GM13977 (cell line): ENCODE data around the gene RND1.
"Not testable (repeated sequence)": the region's sequence is repeated elsewhere in the genome, so short reads cannot be mapped to it uniquely, and the experiment has no call there.

Experiments
- DNase-seq: peaks from one replicate; pipeline ENCODE4 v3.0.0; 2012; ENCODE audit warnings: low spot score
- CTCF ChIP-seq: IDR thresholded peaks from 2 replicates; pipeline ENCODE4 v1.5.1; 2012; ENCODE audit warnings: mild to moderate bottlenecking, control low read depth; ENCODE audit not compliant: insufficient read depth; ENCODE audit errors: extremely low read depth, missing control alignments
- in situ Hi-C: fragments of 300-500 bp; cut with MboI; formaldehyde crosslinking; loops from one replicate; pipeline ENCODE4 v1.12.0; 2022; ENCODE audit warnings: low sequenced_read_pairs, low pct_unique_long_range_greater_than_20kb, mixed read lengths, inconsistent platforms; ENCODE audit not compliant: unreplicated experiment

RND1 gene

GRCh38 chr12:48865281-48866051 lies at the start of gene RND1:
Gene RND1, minus strand, starts transcription at chr12:48865870. Its CDS starts 103 bp downstream, at chr12:48865767.
- DNase-seq = peak; percentile 92
- in situ Hi-C loops = no loop called here
- TF ChIP-seq CTCF = no peak

- TF ChIP-seq CTCF = no peak
- in situ Hi-C loops = no loop called here
- no peak for DNase-seq
These were observed 44.5 kb upstream of the RND1 start for GRCh38 chr12:48910196-48910595.

GRCh38 chr12:48909698-48910097 lies 44.0 kb upstream of the RND1 start:
- in situ Hi-C loops, DNase-seq: not testable (repeated sequence)

GRCh38 chr12:48907245-48907644 lies 41.6 kb upstream of the RND1 start:
- in situ Hi-C loops = no loop called here
- TF ChIP-seq CTCF = no peak
- no peak for DNase-seq

GRCh38 chr12:48903982-48904411 lies 38.3 kb upstream of the RND1 start:
- peak; percentile 75 for TF ChIP-seq CTCF
- peak; percentile 80 for DNase-seq
- in situ Hi-C loops = no loop called here

- in situ Hi-C loops = no loop called here
- peak; percentile 14 for TF ChIP-seq CTCF
- DNase-seq = no peak
These were observed 37.8 kb upstream of the RND1 start for GRCh38 chr12:48903363-48903981.

GRCh38 chr12:48901278-48901677 lies 35.6 kb upstream of the RND1 start:
- TF ChIP-seq CTCF = no peak
- peak; percentile 72 for DNase-seq
- in situ Hi-C loops = no loop called here
